Pancreas (tissue), 10 donors: ENCODE measurements around the gene ARHGAP44. TPM values are rescaled to one million over a fixed set of nuclear protein-coding genes. Genes with fewer than 3 reads are reported as not detected.
A peak's percentile ranks its signal among the peaks of the same experiment; 100 is the strongest.

Source experiments
- ATAC-seq, 4 donors: fragments of 200-7000 bp; cut with Tn5 transposase; one replicate each; pipeline versions ENCODE4 v1.8.0 to v1.9.1; 2020; ENCODE audit warnings: mild to moderate bottlenecking in 4 of 4, moderate library complexity in 4 of 4
- DNase-seq, 6 donors: peaks; one replicate each; pipeline ENCODE4 v3.0.0-alpha.2; 2020
- FAIRE-seq: peaks from 2 replicates; lab custom pipeline; 2012; peaks lifted over from hg19 to GRCh38; lab: Jason Lieb, UNC
- H3K27ac ChIP-seq, 4 donors: fragments of 200-600 bp; sonication (generic); 1 replicate in 3 of 4; 2 replicates in 1 of 4; pipeline versions ENCODE4 v1.5.0 to v1.8.0; 2020
- H3K27me3 ChIP-seq, 4 donors: fragments of 200-600 bp; one replicate each; pipeline ENCODE4 v1.8.0; 2021
- H3K36me3 ChIP-seq, 3 donors: fragments of 200-600 bp; sonication (generic) in 1 of 3; one replicate each; pipeline versions ENCODE4 v1.5.0 to v1.8.0; 2020 to 2021
- H3K4me1 ChIP-seq, 3 donors: fragments of 200-600 bp; one replicate each; pipeline ENCODE4 v1.8.0; 2021
- H3K4me3 ChIP-seq, 4 donors: fragments of 200-600 bp; sonication (generic) in 2 of 4; one replicate each; pipeline versions ENCODE4 v1.5.0 to v1.8.0; 2020 to 2021
- H3K9me3 ChIP-seq, 4 donors: fragments of 200-600 bp; one replicate each; pipeline ENCODE4 v1.8.0; 2021
- WGBS, 2 donors: extraction: QIAGEN DNeasy Blood & Tissue Kit; methylation state at CpG; one replicate each; pipeline ENCODE4 v1.1.7; 2013; 5-methylcytosine and 5-hydroxymethylcytosine counted together
- intact Hi-C, 3 donors: fragments of 100-400 bp; cut with DNase I; formaldehyde crosslinking; loops; one replicate each; pipeline versions ENCODE4 v1.11.1 to v1.14.2; 2022
- polyA plus RNA-seq, 2 donors: library from polyadenylated mRNA; stranded (reverse); fragments of 200-250 nt; gene quantifications; one replicate each; pipeline ENCODE4 v1.2.3, GENCODE V29; 2013
- total RNA-seq, 6 donors: library from RNA; stranded (reverse); fragmentation: NEBNext Ultra II Directional in 4 of 6; extraction: Animal tissue kit (Norgen Biotek cat#: 25700) in 4 of 6; gene quantifications; one replicate each; pipeline versions ENCODE4 v1.2.1 to v1.2.4, GENCODE V29; 2021 to 2023
- TF ChIP-seq, protein P1 (sequence below), 4 donors: fragments of 200-600 bp; sonication (generic) in 3 of 4; IDR thresholded peaks; one replicate each; pipeline versions ENCODE4 v1.5.0 to v1.8.0; 2021; ENCODE audit warnings: antibody characterized with exemption in 4 of 4
- donor health status: healthy with polysubstance abuse.
- donor health status: DM: no; HTN: no; CAD: no; lungs with moderate emphysema.
- donor health status: DM: no; HTN: no; CAD: no.
- donor health status: control.
- donor health status: control.
- donor health status: Bipolar disorder and iron deficiency.
- donor health status: DM: yes; HTN: yes; CAD: no.
- donor health status: DM: no; HTN: no; CAD: no.
- donor health status: DM: no; HTN: no; CAD: no.
- donor health status: DM: yes; HTN: yes; CAD: no.

Gene ARHGAP44
- total and polyA plus RNA-seq, 8 donors = 3.4 to 7.5 (median 4.4) TPM

DNA sequence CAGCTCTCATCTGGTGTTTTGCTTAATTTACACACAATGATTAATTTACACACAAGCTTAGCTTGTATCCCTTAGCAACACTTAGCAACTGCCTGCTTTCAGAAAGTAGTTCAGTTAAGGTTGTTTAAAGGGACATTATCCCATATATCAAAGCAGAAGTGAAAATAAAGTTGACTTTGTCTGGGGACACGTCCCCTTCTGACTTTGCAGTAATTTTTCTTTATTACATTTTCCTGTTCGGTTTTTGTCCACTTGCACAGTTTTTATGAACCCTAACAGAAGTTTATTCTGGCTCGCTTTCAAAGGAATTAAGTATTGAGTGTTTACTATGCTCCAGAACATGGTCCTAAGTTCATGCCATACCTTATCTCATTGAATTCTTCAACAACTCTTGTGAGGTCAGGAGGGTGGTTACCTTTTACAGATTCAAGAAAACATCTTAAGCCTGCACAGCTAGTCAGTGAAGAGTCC is 41.5 kb downstream of the ARHGAP44 start:
- ATAC-seq = peak in 1 of 4 donors; percentile 19

DNA sequence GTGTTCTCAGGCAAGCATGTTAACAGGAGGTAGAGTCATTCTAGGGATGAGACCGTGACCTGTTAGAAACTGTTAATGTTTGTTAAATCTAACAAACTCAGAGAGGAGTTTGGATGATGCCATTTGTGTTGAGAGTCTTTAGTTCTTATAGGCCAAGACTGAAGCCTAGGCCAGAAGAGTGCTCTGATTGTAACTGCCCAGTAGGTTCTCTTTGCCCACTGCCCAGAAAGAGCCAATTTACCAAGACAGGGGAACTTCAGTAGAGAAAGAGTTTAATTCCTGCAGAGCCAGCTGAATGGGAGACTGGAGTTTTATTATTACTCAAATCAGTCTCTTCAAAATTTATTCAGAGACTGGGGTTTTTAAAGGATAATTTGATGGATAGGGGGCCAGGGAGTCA is 42.5 kb downstream of the ARHGAP44 start:
- TF ChIP-seq, protein P1, sequence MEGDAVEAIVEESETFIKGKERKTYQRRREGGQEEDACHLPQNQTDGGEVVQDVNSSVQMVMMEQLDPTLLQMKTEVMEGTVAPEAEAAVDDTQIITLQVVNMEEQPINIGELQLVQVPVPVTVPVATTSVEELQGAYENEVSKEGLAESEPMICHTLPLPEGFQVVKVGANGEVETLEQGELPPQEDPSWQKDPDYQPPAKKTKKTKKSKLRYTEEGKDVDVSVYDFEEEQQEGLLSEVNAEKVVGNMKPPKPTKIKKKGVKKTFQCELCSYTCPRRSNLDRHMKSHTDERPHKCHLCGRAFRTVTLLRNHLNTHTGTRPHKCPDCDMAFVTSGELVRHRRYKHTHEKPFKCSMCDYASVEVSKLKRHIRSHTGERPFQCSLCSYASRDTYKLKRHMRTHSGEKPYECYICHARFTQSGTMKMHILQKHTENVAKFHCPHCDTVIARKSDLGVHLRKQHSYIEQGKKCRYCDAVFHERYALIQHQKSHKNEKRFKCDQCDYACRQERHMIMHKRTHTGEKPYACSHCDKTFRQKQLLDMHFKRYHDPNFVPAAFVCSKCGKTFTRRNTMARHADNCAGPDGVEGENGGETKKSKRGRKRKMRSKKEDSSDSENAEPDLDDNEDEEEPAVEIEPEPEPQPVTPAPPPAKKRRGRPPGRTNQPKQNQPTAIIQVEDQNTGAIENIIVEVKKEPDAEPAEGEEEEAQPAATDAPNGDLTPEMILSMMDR (IDR thresholded peaks at IDR 0.05) = no peak
- no peak for DNase-seq
- WGBS, 2 donors = 91 to 94% methylated on average over 1 of the region's 1 CpG
- ATAC-seq = no peak
- Histone ChIP-seq H3K36me3 (no peaks in the 10 kb centered on the region), H3K9me3 (no peaks in the 10 kb centered on the region), H3K4me3 (no peak overlapping the region), H3K27me3 (no peaks in the 10 kb centered on the region), H3K4me1 (no peaks in the 10 kb centered on the region), H3K27ac (no peak overlapping the region)
- intact Hi-C loops = no loop called here
- FAIRE-seq = no peak

More for the DNA sequence above, 41.5 kb downstream of the ARHGAP44 start:
- DNase-seq (no peak), FAIRE-seq (peak; percentile 86)
- Histone ChIP-seq H3K4me3 (no peak overlapping the region), H3K36me3 (no peaks in the 10 kb centered on the region), H3K27me3 (no peaks in the 10 kb centered on the region), H3K4me1 (no peaks in the 10 kb centered on the region), H3K9me3 (no peaks in the 10 kb centered on the region), H3K27ac (no peak overlapping the region)
- TF ChIP-seq, protein P1 (IDR thresholded peaks at IDR 0.05) = no peak
- intact Hi-C loops = no loop called here
- 60 to 61% methylated on average over 3 of the region's 3 CpGs for WGBS, 2 donors

DNA sequence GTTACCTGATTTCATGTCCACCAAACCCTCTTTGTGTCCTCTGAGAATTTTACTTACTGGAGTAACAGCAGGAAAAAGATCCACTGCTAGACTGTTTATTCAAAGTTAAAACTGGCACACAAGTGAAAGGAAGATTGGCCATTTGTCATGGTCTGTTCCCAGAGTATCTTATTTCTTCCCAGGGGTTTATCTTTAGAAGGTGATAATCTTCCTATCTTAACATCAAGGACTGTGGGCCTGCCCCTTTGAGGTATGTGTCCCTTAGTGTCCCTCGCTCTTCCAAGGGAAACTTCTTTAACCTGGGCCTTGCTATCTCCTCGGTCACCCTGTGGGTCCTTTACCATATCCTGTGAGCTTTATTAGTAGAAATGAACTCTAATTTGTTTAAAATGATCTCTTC is 49.7 kb downstream of the ARHGAP44 start:
- no peaks in the 10 kb centered on the region for H3K36me3 ChIP-seq
- TF ChIP-seq, protein P1 (IDR thresholded peaks at IDR 0.05) = no peak
- ATAC-seq (no peak), DNase-seq (no peak), FAIRE-seq (no peak)
- 89 to 100% methylated on average over 2 of the region's 2 CpGs for WGBS, 2 donors
- no peaks in the 10 kb centered on the region for H3K9me3 ChIP-seq
- H3K4me1 ChIP-seq = no peaks in the 10 kb centered on the region
- no peak overlapping the region for H3K4me3 ChIP-seq
- H3K27ac ChIP-seq = no peak overlapping the region
- H3K27me3 ChIP-seq = no peaks in the 10 kb centered on the region
- intact Hi-C loops = no loop called here

DNA sequence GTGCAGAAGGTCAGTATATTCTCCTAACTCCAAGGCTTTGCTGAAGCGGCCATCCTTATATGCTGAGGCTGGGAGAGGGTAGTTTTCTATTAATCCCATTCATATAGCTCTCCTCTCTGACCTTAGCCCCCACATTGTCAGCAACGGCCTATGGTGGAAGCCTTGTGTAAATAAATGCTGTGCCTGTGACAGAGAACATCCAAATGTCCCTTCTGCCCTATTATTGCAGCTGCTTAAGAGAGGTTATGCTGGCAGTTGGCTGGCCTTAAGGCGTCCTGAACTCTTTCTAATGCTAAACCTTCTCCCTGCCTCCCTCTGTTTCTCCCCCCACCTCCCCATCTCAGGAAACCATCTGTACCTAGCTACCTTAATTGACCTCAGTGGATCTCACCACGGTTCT is 53.6 kb downstream of the ARHGAP44 start:
- TF ChIP-seq, protein P1 (IDR thresholded peaks at IDR 0.05) = no peak
- no peaks in the 10 kb centered on the region for H3K4me1 ChIP-seq
- no peaks in the 10 kb centered on the region for H3K36me3 ChIP-seq
- FAIRE-seq = no peak
- no peaks in the 10 kb centered on the region for H3K27me3 ChIP-seq
- H3K27ac ChIP-seq = no peak overlapping the region
- H3K9me3 ChIP-seq = no peaks in the 10 kb centered on the region
- WGBS, 2 donors = 72 to 87% methylated on average over 4 of the region's 4 CpGs
- DNase-seq = no peak
- no peak for ATAC-seq
- H3K4me3 ChIP-seq = no peak overlapping the region
- intact Hi-C loops = no loop called here

DNA sequence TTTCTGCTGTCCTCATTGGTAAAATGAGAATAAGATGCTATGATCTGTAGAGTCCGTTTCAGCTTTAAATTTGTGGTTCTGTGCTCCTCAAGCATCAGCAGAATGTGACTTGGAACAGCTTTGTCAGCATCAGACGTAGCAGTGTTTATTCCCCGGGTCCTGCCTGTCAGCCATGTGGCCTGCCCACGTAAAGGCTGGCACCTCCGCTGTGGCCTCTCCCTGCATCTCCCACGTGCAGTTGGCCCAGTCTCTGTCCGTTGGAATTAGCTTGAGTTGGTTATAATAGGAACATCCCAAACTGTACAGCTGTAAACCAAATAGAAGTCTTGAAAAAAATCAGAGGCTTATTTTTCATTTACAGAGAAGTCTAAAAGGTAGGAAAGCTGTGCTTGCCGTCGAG is 61.7 kb downstream of the ARHGAP44 start:
- ATAC-seq (no peak), FAIRE-seq (no peak), DNase-seq (no peak)
- no peaks in the 10 kb centered on the region for H3K9me3 ChIP-seq
- 84 to 90% methylated on average over 9 of the region's 9 CpGs for WGBS, 2 donors
- no peak overlapping the region for H3K4me3 ChIP-seq
- TF ChIP-seq, protein P1 (IDR thresholded peaks at IDR 0.05) = no peak
- H3K27me3 ChIP-seq = no peaks in the 10 kb centered on the region
- H3K27ac ChIP-seq = no peak overlapping the region
- H3K36me3 ChIP-seq = no peaks in the 10 kb centered on the region
- intact Hi-C loops = no loop called here
- H3K4me1 ChIP-seq = no peaks in the 10 kb centered on the region
